GM12892 (cell line): ENCODE data around the gene TEKT5.

Experiments
- DNase-seq: peaks from one replicate; pipeline ENCODE4 v3.0.0; 2011; ENCODE audit not compliant: insufficient read length
- FAIRE-seq: peaks from 2 replicates; lab custom pipeline; 2011; peaks lifted over from hg19 to GRCh38; lab: Jason Lieb, UNC
- POLR2A ChIP-seq: IDR thresholded peaks from 2 replicates; pipeline ENCODE4 v1.6.1; 2011; ENCODE audit warnings: low read depth, low read length, control low read depth
- POLR2AphosphoS5 ChIP-seq: IDR thresholded peaks from 2 replicates; pipeline ENCODE4 v1.6.1; 2011; ENCODE audit warnings: low read depth, low read length, control low read depth
- TAF1 ChIP-seq: IDR thresholded peaks from 2 replicates; pipeline ENCODE4 v1.6.1; 2011; ENCODE audit warnings: low read depth, mild to moderate bottlenecking, control low read depth, low read length, borderline replicate concordance

Gene TEKT5

GRCh38 chr16:10729104-10730048, 34.6 kb upstream of the TEKT5 start:
- no peak for DNase-seq
- TF ChIP-seq TAF1 (no peak), POLR2A (no peak), POLR2AphosphoS5 (no peak)
- no peak for FAIRE-seq

- DNase-seq = no peak
- no peak for FAIRE-seq
- no peak for TF ChIP-seq POLR2AphosphoS5
- TF ChIP-seq TAF1 = no peak
- no peak for TF ChIP-seq POLR2A
Observed at GRCh38 chr16:10728003-10728887, 33.5 kb upstream of the TEKT5 start.

GRCh38 chr16:10708969-10709368, 14.2 kb upstream of the TEKT5 start:
- FAIRE-seq = no peak
- TF ChIP-seq POLR2AphosphoS5 = no peak
- no peak for TF ChIP-seq POLR2A
- no peak for TF ChIP-seq TAF1

GRCh38 chr16:10699756-10700155, 5.0 kb upstream of the TEKT5 start:
- TF ChIP-seq TAF1 = no peak
- no peak for TF ChIP-seq POLR2AphosphoS5
- no peak for TF ChIP-seq POLR2A
- no peak for FAIRE-seq
- no peak for DNase-seq

More at GRCh38 chr16:10708969-10709368, 14.2 kb upstream of the TEKT5 start:
- no peak for DNase-seq

- DNase-seq (no peak), FAIRE-seq (no peak)
- no peak for TF ChIP-seq POLR2A
- no peak for TF ChIP-seq TAF1
- no peak for TF ChIP-seq POLR2AphosphoS5
Observed at GRCh38 chr16:10694306-10694705, 424 bp downstream of the TEKT5 start.

- DNase-seq = no peak
- FAIRE-seq = no peak
- no peak for TF ChIP-seq POLR2A
- TF ChIP-seq TAF1 = no peak
- no peak for TF ChIP-seq POLR2AphosphoS5
Observed at GRCh38 chr16:10693889-10694288, 841 bp downstream of the TEKT5 start.

GRCh38 chr16:10692470-10692869, 2.3 kb downstream of the TEKT5 start:
- no peak for DNase-seq
- no peak for FAIRE-seq
- TF ChIP-seq TAF1 (no peak), POLR2A (no peak), POLR2AphosphoS5 (no peak)

GRCh38 chr16:10688726-10689125, 6.0 kb downstream of the TEKT5 start:
- TF ChIP-seq POLR2AphosphoS5 (no peak), POLR2A (no peak), TAF1 (no peak)
- DNase-seq = no peak
- FAIRE-seq = no peak

- TF ChIP-seq POLR2A (no peak), TAF1 (no peak), POLR2AphosphoS5 (no peak)
- no peak for FAIRE-seq
- no peak for DNase-seq
Observed at GRCh38 chr16:10688291-10688690, 6.4 kb downstream of the TEKT5 start.

GRCh38 chr16:10685709-10686108, 9.0 kb downstream of the TEKT5 start:
- no peak for FAIRE-seq
- no peak for TF ChIP-seq TAF1
- TF ChIP-seq POLR2AphosphoS5 = no peak
- DNase-seq = no peak

- TF ChIP-seq POLR2AphosphoS5 = no peak
- TF ChIP-seq POLR2A = no peak
- TF ChIP-seq TAF1 = no peak
- DNase-seq (no peak), FAIRE-seq (no peak)
Observed at GRCh38 chr16:10684511-10685151, 10.1 kb downstream of the TEKT5 start.
